Hematopoietic multipotent progenitor cell treated with erythropoietin and hydrocortisone succinate and interleukin-3 and kit ligand, for 4 days (in vitro differentiated cells): ENCODE data around the gene LRCH4.

Experiments
- DNase-seq: peaks from one replicate; pipeline ENCODE4 v3.0.0-alpha.2; 2015

The LRCH4 gene

GRCh38 chr7:100585511-100586265, at the start of gene LRCH4:
LRCH4 (minus strand) TSS chr7:100586129; CDS start chr7:100586100, 29 bp downstream.
- peak; percentile 68 for DNase-seq

DNA sequence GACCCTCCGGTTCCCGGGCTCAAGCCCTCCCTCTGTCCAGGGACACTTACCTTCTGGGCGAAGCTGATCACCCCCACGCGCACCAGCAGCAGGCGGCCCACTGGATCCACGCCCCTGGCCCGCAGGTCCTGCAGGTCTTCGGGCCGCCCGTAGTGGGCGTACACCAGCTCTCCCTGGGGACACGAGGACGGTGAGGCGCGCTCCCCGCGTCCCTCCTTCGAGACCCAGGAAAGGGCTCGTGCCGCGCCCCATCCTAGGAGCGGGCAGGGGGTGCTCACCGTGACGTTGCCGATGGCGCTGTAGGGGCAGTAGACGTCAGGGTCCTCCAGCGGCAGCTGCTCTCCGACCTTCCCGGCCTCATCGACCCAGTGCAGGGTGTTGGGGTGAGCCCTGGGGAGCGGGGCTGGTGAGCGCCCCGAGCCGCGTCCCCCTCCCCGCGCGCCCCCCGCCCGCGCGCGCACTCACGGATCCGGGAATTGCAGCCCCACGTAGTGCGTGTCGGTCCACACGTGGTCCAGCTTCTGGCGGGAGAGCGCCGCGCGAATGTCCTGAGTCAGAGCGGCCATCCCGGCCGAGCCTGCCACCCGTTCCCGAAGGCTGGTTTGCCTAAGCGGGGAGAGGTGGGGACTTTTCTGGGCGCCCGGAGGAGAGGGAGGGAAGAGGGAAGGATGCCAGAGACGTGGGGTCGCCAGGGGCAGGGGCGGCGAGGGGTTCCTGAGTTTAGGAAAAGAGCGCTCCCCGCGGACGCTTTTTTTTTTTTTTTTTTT, 47.2 kb upstream of the LRCH4 start:
- peak; percentile 84 for DNase-seq

- no peak for DNase-seq
Measured at GRCh38 chr7:100630066-100630465, 44.1 kb upstream of the LRCH4 start.

GRCh38 chr7:100629117-100629716, 43.3 kb upstream of the LRCH4 start:
- DNase-seq = peak; percentile 86

DNA sequence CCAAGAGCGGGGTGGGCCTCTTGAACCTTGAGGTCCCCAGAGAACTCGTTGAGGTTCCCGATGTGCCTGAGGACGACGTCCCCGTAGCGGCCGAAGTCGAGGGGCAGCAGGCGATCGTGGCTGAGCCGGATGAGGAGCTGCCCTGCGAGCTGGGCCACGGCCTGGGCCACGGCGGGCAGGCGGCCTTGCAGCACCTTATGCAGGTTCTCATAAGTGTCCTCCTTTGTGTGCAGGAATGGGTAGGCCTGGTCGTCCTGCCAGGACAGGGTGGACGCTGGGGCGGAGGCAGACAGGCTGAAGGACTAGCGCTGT, 41.3 kb upstream of the LRCH4 start:
- DNase-seq = no peak

- DNase-seq = peak; percentile 95
Measured at GRCh38 chr7:100626530-100627237, 40.8 kb upstream of the LRCH4 start.

GRCh38 chr7:100626055-100626454, 40.1 kb upstream of the LRCH4 start:
- no peak for DNase-seq

- DNase-seq = peak; percentile 90
Measured at GRCh38 chr7:100623951-100624824, 38.3 kb upstream of the LRCH4 start.

GRCh38 chr7:100621554-100621953, 35.6 kb upstream of the LRCH4 start:
- DNase-seq = no peak

GRCh38 chr7:100620804-100621203, 34.9 kb upstream of the LRCH4 start:
- no peak for DNase-seq

DNA sequence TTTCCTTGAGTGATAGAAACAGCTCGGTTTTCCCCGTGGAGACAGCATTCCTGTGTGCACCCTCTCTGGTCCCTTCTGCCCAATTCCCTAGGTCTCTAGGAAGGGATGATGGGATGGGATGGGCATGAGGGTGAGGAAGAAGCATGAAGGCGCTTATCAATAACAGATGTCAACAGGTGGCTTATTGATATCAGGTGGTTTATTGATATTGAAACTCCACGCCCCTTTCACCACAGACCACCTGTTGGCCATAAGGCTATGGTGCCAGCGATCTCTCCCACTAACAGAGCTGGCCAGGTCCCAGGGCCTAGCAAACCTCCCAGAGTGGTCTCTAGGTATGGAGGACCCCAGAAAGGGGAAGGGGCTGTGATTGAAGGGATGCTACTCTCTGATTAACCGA, 34.3 kb upstream of the LRCH4 start:
- DNase-seq = no peak

- DNase-seq = no peak
Measured at GRCh38 chr7:100614308-100614861, 28.5 kb upstream of the LRCH4 start.

DNA sequence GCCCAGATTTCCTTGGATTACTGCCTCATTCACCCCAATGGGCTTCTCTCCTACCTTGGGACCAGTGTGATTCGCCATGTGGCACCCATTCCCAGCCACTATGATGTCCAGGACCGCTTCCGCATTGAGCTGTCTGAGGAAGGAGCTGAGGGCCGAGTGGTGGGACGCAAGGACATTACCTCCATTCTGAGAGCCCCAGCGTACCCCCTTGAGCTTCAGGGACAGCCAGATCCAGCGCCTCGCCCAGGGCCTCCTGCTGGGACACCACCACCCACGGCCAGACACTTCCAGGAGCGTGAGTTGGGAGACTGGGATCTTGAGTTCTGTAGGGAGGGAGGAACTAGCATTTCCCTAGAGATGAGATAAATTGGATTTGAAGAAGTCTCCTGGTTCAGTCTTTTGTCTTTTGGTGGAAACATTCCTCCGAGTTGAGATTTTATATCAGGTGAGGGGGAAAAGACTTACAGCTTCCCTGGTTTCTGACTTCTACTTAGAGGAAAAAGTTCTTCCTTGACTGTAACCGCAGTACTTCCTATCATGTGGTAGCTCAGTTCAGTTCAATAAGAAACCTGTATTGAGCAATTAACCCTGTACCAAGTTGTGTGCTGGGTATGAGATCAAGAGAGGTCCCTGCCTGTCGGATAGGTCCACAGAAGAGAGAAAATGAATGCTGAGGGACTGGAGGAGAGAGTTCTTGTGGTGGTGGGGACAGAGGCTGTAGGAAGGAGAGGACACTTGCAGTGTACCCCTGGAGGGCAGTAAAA, 27.7 kb upstream of the LRCH4 start:
- peak; percentile 51 for DNase-seq

DNA sequence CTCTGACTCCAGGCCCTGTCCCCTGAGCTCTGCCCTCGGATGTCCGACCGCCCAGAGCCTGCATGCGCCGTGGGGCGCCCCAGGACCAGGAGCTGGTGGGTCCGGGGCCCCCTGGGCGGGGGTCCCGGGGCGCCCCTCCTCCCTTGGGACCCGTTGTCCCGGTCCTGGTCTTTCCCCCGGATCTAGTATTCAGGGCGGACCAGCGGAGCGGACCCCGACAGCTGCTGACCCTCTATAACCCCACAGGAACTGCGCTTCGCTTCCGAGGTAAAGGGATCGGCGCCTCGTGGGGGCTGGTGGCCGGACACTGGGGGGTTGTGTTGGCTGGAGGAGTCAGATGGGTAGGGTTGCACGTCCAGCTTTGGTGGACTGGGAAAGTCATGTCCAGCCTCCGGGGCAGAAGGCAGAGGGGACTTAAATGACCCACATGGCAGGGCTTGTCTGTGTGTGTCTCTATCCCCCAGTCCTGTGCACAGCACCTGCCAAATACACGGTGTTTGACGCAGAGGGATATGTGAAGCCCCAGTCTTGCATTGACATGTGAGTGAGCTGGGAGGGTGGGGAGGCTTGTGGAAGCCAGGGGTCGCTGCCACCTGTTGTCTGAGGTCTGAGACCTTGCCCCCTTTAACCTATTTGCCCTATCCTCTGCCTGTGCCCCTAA, 26.9 kb upstream of the LRCH4 start:
- DNase-seq = peak; percentile 69

DNA sequence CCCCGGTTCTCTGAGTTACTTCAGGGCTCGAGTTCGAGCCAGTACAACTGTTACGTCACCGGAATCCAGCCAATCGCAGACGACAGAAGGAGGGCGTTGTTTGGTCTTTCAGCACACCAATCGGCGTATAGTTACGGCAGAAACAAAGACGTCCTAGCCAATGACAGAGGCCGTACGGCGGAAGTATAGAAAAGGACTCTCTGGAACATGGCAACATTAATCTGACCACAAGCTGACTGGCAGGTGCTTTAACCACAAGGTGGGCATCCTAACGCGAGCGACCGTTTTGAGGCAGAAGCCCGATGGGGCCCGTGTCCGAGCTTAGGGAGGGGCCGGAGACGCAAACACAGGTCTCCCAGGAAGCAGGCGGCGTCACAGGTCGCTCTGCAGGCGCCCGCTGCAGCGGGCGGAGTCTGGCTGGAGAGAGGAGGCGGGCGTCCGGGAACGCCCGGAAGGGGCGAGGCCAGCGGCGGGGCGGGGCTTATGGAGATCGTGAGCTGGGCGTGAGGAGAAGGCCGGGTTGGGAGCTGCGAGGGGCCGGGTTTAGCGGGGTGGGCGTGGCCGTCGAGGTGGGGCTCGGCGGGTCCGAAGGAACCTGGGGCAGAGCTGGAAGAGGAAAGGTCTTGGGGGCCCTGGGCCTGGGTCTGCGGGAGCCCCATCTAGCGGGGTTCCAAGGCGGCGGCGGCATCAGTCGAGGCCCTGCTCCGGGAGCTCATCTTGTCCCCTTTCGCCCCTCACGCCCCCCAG, 26.2 kb upstream of the LRCH4 start, which contains the start of gene MOSPD3:
Gene MOSPD3 (plus strand): TSS at position 558 of the 747 bp plus-strand sequence. CDS start 252 bp downstream, outside the sequence.
- DNase-seq = peak; percentile 99

- no peak for DNase-seq
Measured at GRCh38 chr7:100609958-100610357, 24.0 kb upstream of the LRCH4 start.

DNA sequence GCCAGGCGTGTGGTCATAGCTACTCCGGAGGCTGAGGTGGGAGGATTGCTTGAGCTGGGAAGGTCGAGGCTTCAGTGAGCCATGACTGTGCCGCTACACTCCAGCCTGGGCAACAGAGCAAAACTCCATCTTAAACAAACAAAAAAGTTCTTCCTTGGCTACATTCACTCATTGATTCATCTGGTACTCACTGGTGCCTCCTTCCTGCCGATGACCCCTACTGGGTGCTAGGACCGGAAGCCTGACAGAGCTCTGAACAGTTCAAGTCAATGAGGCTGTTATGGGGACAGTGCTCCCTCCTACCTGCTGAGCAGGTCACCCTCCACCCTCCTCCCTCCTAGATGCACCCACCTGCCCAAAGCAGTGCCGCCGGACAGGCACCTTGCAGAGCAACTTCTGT, 21.2 kb upstream of the LRCH4 start:
- DNase-seq = no peak

- DNase-seq = no peak
Measured at GRCh38 chr7:100606313-100606712, 20.4 kb upstream of the LRCH4 start.
